ELR (cell line): Measurements from ENCODE around the gene GRB10.

ENCODE experiments used
- DNase-seq: peaks from one replicate; pipeline ENCODE4 v3.0.0-alpha.2; 2015; ENCODE audit warnings: low read depth

The GRB10 gene

DNA sequence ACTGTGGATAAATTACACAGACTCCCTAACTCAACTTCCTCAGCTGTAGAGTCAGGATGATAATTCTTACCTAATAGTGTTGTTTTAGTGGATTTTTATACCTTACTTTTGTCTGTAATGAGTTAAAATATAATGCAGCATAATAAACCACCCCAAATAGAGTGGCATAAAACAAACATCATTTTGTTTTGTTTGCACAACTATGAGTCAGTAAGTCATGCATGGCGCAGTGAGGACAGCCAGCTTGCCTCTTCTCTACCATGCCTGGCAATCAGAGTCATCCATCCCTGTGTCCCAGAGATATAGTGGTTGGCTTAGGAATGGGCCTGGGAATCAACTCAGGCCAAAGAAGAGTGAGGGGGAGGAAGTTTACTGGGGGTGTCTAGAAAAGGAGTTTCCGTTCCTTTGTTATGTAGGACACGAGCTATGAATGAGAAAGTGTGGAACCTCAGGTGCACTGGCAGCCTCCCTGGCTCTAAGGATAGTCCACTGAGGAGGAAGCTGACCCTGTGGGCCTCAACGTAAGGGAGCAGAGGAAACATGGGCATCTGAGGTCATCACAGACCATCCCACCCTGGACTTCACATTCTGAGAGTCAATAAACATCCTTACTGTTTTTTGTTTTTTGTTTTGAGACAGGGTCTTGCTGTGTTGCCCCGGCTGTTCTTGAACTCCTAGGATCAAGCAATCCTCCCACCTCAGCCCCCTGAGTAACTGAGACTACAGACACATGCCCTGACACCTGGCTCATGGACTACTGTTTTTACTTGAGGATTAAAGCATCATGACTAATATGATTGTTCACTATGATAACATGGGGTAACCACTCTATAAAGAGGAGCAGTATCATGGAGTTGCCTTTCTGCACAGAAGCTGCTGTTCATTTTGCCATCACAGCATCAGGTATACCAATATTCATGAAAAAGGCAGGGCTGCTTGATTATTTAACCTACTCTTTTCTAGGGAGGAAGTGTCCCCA is 21.0 kb upstream of the GRB10 start:
- DNase-seq, result peak; percentile 37

DNA sequence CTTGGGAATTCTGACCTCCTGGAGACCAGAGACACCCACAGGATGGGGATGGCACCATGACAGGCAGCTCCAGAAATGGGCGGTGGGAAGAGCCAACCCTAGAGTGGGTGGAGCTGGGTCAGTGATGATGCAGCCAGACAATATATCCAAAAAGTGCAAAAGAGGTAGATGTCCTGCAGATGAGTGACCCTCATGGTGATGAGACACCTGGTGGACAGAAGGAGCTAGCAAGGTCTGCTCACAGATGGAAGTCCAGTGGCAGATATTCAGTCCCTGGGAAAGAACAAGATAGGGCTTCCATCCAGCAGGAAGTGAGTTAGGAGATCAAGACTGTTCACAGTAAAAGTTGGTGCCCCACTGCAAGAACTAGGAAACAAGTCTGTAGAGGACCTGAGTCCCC is 19.2 kb upstream of the GRB10 start:
- peak; percentile 8 for DNase-seq

DNA sequence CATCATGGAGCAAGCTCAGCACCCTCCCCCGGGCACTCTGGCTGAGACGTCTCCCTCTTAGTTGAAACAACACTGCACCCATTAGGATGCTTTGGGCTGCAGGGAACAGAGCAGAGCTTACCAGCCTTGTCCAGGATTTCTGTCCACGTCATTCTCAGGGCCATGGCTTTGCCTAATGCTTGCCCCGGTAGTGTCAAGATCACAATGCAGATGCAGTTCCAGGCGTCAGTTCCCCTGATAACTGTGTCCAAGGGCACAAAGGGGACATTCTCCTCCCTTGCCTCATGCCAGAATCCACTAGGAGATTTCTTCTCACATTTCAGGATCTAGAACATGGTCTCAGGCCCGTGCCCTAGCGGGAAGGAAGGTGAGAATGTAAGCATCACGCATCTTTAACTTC is 17.2 kb upstream of the GRB10 start:
- DNase-seq, result no peak

DNA sequence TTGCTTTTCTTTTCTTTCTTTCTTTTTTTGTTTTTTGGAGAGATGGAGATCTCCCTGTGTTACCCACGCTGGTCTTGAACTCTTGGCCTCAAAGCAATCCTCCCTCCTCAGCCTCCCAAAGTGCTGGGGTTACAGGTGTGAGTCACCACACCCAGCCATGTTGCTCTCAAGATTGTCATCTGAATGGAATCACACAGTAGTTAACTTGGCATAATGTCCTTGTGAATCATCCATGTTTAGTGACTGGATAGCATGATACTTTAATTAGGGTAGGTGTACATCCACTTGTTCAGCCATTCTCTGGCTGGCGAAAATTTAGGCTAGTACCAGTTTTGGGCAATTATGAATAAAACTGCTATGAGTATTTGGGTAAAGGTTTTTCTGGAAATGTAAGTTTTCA is 15.4 kb upstream of the GRB10 start:
- DNase-seq, result no peak

DNA sequence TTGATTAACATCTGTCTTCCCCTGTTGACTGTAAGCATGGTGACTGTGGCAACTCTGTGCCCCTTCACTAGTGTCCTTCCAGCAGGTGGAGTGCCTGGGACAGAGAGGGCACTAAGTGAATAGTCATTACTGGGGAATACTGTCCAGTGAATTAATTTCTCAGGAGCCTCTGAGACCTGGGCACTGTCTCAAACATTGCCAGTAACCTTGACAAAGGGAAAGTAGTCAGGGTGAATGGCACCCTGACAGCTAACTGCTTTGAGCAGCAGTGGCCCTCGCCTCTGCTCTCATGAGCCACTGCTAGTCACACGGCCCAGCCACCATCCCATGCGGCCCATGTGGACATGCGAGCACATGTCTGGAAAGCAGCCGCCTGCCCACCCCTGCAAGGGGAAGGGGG is 13.1 kb upstream of the GRB10 start:
- DNase-seq, result no peak

DNA sequence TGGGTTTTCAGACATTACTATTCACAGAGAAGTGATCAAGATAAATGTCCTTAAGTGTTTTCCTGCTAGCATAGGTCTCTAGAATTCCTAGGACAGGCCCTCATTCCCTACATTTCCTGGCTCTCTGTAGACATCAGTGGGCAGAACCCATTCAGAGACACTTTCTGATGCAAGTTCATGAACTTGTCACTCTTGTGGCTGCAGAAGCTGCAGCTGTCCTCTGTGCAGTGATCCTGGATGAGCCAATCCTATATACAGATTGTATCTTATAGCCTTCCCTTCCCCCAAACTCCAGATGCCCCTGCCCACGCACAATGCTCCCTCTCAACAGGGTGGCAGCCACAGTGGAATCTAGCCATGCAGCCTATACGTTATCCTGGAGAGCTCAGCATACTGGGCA is 12.6 kb upstream of the GRB10 start:
- DNase-seq, result no peak

DNA sequence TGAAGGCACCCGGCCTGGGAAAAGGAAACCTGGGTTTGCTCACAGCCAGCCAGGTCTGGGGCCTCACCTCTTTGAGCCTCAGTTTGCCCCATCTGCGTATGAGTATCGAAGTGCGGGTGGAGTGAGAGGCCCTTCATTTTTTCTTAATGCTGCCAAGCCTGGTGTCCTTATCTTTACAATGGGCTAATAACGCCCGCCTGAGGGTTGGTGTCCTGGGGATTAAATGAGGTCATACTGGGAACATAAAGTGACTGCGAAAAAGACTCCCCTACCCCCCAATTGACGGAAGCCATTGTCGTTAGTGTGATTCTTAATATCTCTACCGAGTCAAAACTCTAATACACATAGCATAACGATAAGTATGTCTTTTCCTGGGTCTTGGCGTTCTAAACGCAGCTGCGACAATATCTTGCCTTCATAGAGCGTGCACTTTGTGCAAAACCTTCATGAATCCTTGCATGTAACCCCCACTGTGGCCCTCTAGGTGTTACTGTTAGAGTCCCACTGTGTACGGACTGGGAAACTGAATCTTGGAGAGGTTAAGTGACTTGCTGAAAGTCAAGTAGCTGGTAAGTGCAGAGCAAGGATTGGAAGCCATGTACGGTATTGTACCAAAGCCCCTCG is 11.4 kb upstream of the GRB10 start:
- no peak for DNase-seq

DNA sequence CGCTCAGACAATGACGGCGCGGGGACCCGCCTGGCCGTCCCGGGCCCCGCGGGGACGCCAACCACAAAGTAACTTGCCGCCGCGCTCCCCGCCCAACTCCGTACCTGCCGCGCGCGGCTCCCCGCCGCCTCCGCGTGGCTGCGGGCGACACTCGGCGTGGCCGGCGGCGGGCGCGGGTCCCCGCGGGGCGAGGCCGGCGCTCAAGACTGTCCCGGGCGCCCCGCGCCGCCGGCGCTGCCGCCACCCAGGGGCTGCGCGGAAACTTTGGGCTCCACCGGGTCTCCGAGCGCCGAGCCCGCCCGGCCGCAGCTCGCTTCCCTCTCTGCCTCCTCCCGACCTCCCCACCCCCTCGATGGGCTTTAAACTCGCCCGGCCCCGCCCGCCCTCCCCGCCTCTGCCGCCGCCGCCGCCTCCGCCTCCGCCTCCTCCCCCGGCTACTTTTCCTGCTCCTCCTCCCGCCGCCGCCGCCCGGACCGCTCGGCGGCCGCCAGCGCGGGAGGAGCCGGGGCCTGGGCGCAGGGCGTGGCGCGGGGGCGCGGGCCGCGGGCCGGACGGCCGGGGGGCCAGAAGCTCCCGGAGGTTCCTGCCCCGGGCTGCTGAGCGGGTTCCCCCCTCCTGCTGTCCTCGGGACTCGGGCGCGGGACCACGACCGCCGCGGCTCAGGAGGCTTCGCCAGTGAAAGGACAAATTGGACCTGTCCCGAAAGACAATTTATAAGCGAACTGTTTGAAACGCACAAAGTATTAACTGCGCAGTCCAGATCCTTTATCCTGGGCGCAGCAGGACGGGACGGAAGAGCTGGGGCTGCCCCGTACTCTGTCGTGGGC is 10.6 kb upstream of the GRB10 start:
- DNase-seq, result peak; percentile 57

DNA sequence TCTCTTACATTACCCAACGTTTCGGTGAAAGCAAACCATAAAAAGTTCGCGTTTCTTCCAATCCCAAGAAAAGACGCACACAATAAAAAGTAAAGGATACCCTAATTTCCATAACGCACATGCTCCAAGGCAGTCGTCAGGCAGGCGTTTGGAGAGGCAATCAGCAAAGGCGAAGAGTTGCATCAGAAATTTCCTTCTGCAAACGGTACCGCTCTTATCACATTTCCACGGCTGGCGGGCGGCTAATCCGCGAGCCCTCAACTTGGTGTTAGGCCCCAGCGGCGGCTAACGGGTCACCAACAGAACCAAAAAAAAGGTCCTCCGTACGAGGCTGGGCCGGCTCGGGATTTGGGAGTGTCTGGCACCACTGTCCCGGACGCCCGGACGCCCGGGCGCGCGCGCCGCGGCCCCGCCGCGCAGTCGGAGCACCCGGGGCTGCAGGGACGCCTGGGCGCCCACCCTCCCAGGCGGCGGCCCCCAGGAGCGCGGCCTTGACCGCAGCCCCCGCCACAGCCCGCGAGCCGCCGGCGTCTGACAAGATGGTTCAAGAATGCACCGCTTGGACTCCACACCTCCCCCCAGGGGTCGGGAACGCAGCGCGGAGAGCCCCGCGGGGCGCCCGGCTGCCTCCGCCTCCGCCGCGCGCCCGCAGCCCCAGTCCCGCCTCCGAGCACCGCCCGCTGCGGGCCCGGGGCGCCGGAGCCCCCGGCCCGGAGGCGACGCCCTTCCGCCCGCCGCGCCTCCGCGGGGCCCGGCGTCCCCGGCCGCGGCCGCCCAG is 9.8 kb upstream of the GRB10 start:
- peak; percentile 62 for DNase-seq

DNA sequence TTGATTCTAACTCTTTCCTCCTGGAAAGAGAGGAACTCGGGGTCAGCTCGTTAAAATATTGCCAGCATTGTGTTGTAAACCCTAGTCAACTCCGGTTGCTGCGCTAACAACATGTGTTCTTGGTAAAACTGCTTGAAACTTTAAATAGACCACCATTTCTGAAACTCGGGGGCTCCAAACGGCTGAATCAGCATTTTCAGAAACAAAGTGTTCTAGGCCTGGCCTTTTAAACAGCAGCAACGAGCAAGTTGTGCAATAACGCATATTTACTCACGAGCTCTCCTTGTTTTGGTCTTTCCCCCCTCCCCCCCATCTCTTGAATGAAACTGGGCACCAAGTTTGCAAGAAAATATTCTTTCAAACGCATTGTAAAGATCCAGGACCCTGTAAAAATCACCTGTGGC is 9.2 kb upstream of the GRB10 start:
- DNase-seq, result peak; percentile 44

DNA sequence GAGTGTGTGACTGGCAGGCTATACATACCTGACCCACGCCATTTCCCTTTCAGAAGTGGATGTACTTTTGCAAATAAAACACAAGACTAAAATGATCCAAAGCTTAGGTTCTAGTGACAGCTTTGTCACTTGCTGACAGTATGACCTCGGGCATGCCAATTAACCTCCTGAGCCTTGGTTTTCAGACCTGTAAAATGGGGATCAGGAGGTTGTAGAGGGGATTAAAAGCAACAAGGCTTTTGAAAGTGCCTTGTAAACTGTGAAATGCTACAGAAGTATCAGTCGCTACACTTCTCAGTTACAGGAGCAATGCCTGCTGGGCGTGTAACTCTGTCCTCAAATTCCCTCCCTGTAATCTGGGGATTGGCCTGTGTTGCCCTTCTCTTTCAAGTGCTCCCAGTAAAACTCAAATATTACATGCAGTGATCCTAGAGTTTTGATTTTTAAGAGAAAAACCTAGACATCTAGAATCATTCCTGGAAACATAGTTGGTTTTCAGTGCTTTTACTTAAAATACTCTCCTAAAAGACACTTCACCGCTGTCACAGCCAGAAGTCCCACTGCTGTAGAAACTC is 8.8 kb upstream of the GRB10 start:
- DNase-seq, result no peak

DNA sequence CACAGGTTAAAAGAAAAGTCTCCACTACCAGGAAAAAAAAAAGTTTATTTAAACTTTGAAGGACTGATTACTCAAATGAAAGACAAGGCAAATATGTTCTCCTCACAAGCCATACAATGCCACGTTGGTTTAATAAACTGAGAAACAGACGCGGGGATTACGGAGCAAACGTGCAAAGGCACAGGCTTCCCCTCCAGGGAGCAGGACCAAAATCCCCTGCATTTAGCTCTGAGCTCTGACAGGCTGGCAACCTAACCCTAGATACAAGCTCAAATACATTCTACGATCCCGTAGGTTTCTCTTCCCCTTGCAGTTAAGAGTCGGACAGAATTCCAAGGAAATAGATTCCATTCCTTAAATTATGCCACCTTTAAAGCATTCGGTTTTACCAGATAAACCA is 7.7 kb upstream of the GRB10 start:
- no peak for DNase-seq

DNA sequence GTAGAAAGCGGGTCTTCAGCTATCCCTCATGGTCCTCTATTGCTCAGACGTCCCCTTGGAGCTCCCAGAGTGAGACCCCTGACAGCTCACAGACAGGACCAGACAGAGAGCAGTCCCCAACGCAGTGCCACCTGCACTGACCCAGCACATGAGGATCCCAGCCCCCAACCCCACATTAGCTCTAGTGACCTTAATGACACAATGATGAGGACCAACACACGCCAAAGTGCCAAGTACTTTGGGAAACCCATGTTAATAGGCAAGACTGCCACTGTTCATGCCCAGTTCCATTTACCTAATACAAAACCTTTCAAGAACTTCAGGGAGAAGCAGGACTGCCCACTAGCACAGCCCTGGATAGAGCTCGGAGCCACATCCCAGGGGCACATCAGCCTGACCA is 5.7 kb upstream of the GRB10 start:
- no peak for DNase-seq

DNA sequence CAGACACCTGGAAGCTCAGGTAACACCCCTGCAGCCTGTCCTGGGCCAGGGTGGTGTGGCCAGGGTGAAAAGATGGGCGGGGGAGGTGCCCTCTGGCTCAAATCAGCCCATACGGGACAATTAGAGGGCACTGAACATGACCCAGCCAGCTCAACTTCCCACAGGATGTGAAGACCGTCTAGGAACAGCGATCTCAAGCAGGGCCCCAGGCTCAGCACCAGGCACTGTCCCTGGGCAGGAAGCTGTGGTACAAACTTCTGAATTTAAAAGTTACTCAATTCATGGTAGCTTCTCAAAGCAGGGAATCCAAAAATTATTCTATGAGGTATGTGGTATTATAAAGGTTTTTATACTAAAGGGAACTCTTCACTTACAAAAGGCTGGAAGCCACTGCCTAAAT is 5.1 kb upstream of the GRB10 start:
- no peak for DNase-seq

DNA sequence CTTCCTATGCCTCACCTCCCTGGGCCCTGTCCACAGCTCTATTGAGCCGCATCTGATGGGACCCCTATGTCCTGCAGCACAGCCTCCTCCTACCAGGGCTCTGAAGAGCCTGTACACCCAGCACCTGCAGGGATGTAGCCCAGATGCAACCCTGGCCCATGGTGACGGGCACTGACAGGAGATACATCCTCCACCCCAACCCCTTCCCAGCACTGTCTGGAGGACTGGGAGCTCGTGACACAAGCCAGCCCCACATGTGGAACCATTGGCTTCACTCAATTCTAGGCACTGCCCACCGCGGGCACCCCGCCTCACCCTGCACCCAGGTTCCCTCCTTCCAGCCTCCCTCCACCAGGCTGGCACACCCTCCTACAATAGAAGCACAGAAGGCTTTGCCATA is 2.6 kb upstream of the GRB10 start:
- no peak for DNase-seq

DNA sequence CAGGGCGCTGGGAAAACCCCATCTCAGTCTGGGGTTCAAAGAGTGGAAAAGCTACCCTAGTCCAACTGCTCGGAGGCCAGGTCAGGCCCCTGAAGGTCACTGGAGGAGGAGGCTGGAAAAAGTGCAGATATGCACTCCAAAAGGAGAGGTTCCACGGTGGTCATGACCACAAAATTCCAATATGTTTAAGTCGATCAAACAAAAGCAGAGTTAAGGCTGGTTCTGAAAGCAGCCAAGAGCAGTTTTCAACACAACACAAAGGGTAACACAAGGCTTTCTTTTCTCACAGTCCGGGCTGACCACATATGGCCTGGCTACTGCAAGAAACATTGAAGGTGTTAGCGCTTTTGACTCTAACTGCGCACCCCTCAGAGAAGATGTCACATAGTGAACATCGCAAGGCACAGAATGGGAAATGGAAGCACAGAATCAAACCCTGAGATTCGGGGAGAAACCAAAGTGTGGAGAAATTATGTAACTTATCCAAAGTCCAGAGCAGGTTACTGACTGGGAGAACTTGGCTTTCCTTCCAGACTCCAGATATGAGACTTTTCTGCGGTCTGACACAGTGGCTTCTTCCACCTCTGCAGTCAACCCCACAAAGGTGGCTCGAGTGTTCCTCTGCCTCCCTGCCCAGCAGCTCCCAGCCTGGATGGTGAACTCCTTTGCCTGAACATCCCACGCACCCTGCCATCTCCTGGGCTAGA is 1.3 kb upstream of the GRB10 start:
- DNase-seq, result no peak

DNA sequence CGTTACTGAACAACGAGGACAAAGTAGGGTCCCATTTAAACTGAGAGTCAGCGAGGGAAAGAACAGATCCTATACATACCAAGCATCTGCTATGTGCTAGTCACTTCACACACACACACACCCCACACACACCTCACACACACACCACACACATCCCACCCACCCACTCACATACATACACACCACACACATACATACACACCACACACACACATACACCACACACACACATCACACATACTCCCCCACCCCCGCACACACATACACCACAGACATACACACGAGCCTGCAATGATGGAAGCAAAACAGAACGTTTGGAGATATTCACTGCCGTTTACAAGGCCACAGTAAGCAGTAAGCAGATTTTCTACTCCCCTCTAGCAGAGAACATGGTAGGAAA is 607 bp upstream of the GRB10 start:
- DNase-seq, result no peak

DNA sequence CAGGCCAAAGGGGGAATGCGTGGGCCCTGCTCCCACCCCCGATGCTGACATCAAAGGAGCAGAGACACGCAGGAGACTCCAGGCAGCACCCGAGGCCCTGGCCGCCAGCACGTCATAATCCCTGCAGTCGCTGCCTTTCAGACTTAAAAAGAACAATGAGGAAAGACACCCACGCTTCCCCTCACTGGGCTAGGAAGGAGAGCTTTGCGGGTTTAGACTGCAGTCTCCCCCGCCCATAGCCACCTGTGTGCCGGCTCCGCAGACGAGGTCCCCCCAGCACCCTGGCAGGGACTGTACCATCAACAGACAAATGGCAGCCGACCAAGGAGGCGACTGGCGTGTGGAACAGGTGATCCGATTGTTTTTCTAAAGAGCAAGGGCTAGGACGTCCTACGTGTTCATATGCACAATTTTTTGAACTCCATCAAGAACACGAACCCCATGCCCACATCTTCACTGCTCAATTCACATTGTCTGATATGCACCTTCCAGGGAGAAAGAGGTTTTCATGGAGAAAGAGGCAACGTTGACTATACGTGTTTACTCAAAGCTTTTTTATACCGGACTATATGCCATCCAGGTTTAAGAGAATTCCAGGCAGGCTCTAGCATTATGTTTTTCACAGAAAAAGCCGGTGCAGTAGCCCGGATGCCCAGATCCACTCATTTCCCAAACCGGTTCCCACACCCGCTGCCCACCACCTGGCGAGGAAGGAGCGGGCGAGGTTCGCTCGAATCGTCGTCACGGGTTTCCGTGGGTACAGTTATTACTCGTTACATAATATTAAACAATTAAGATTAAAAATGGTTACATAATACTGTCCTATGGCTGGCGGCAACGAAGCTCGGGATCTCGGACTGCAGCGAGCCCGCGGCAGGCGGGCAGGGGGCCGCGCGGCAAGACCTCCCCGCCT is 1.1 kb downstream of the GRB10 start:
- no peak for DNase-seq

DNA sequence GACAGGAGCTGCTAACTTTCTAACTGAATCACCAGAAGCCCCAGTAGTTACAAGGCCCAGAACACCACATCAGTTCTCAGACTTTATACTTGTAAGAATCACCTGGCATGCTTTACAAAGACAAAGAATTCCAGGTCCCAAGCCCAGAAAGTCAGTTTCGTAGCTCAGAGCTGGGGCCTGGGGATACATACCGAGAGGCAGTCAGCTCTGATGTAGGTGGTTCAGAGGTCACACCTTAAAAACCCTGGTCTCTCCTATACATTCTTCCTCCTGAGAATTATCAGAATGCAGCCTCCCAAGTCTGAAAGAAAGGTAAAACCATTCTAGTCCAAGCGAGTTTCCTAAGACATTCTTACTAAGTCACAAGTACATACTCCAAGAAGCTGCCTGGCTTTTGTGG is 2.3 kb downstream of the GRB10 start:
- DNase-seq, result no peak

DNA sequence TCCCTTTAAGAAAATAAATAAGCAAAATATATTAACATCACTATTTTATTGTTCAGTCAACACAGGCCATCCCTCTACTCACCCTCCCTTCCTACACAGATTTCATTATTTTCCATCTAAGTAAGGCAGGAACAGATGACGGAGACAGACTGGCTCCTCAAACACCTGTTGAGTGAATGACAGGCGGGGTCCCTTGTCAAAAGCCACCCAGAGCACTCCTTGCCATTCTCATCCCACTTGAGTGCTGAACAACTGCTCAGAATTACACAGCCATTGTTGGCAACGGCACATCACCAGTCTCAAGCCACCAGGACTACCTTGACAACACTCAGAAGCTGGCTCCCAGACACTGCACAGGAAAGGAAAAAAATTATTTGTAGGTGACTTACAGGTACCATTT is 3.3 kb downstream of the GRB10 start:
- DNase-seq, result no peak
